WI38 (cell line): ENCODE data around the gene PFKFB4.

ENCODE experiments used
- H3K4me3 ChIP-seq: 2 replicates; pipeline ENCODE4 v1.5.1; 2011; ENCODE audit warnings: low read depth, mild to moderate bottlenecking, control low read depth, low read length
- CTCF ChIP-seq: IDR thresholded peaks from 2 replicates; pipeline ENCODE4 v1.5.1; 2012; ENCODE audit warnings: low read depth, mild to moderate bottlenecking, control low read depth, low read length

PFKFB4 gene

GRCh38 chr3:48597408-48597800, 40.8 kb upstream of the PFKFB4 start:
- TF ChIP-seq CTCF, result no peak
- H3K4me3 ChIP-seq, result no peak overlapping the region

GRCh38 chr3:48596676-48597407, 40.2 kb upstream of the PFKFB4 start:
- H3K4me3 ChIP-seq, result no peak overlapping the region
- TF ChIP-seq CTCF, result no peak

GRCh38 chr3:48596157-48596556, 39.6 kb upstream of the PFKFB4 start:
- no peak overlapping the region for H3K4me3 ChIP-seq
- no peak for TF ChIP-seq CTCF

GRCh38 chr3:48595526-48596121, 39.0 kb upstream of the PFKFB4 start:
- H3K4me3 ChIP-seq, result peak overlapping the region; percentile 59; the same call in 1 of the 2 replicates
- TF ChIP-seq CTCF, result no peak

GRCh38 chr3:48595075-48595525, 38.5 kb upstream of the PFKFB4 start, which contains the start of gene COL7A1:
TSS of gene COL7A1 (minus strand) at chr3:48595329. CDS start at chr3:48595159, 170 bp downstream.
- TF ChIP-seq CTCF, result no peak
- H3K4me3 ChIP-seq, result peak within 1 kb of the TSS; percentile 59

- TF ChIP-seq CTCF, result no peak
- peak overlapping the region; percentile 59 for H3K4me3 ChIP-seq
Observed at GRCh38 chr3:48594417-48595049, 37.9 kb upstream of the PFKFB4 start.

GRCh38 chr3:48593337-48593736, 36.7 kb upstream of the PFKFB4 start:
- H3K4me3 ChIP-seq, result peak overlapping the region; percentile 59; the same call in 1 of the 2 replicates
- TF ChIP-seq CTCF, result no peak
